Panc1 (cell line): ENCODE results near the gene POLE. TPM values are rescaled to one million over a fixed set of nuclear protein-coding genes. Genes with fewer than 3 reads are reported as not detected.
A peak's percentile ranks its signal among the peaks of the same experiment; 100 is the strongest.

Experiments
- ATAC-seq: fragments of 200-7000 bp; cut with Tn5 transposase; 2 replicates; pipeline ENCODE4 v1.9.1; 2020; ENCODE audit warnings: mild to moderate bottlenecking, moderate library complexity
- BruUV-seq: library from RNA; stranded (reverse); fragments of 400-500 nt; replicated peaks from 2 replicates; lab custom pipeline; 2021; lab: Mats Ljungman, UMichigan
- CTCF ChIA-PET: fragments of 300-600 bp; sonication (Branson Sonifier 250); formaldehyde crosslinking; loops from one replicate; lab custom pipeline; 2022; ENCODE audit warnings: antibody characterized with exemption; lab: Charles Lee
- POLR2A ChIA-PET: fragments of 300-600 bp; sonication (Branson Sonifier 250); formaldehyde crosslinking; loops from one replicate; lab custom pipeline; 2022; ENCODE audit warnings: antibody characterized with exemption; lab: Charles Lee
- DNase-seq: peaks from one replicate; pipeline ENCODE4 v3.0.0-alpha.2; 2010; ENCODE audit warnings: low read depth, low spot score
- H3K27ac ChIP-seq: 2 replicates; pipeline ENCODE4 v1.5.1; 2011; ENCODE audit warnings: mild to moderate bottlenecking, low read length, inconsistent platforms
- H3K27me3 ChIP-seq: fragments of 200-500 bp; sonication (Bioruptor generic); 2 replicates; pipeline ENCODE4 v1.6.0; 2014; ENCODE audit warnings: low read length, inconsistent platforms; ENCODE audit not compliant: control insufficient read depth, insufficient read depth
- H3K36me3 ChIP-seq: fragments of 200-500 bp; sonication (Bioruptor generic); 2 replicates; pipeline ENCODE4 v1.5.1; 2014; ENCODE audit warnings: inconsistent platforms, mild to moderate bottlenecking, low read length, moderate library complexity; ENCODE audit not compliant: control insufficient read depth, insufficient read depth
- H3K4me1 ChIP-seq: 2 replicates; pipeline ENCODE4 v1.5.1; 2011; ENCODE audit warnings: inconsistent platforms, mild to moderate bottlenecking, low read length, moderate library complexity; ENCODE audit not compliant: control insufficient read depth, insufficient read depth
- H3K4me3 ChIP-seq, 2 experiments: 2 replicates each; pipeline ENCODE4 v1.5.1; 2011 to 2012; ENCODE audit warnings: low read depth in 2 of 2, low read length in 2 of 2, mild to moderate bottlenecking in 2 of 2, inconsistent platforms in 1 of 2, moderate library complexity in 1 of 2
- H3K9me3 ChIP-seq: fragments of 200-500 bp; sonication (Bioruptor generic); 2 replicates; pipeline ENCODE4 v1.5.1; 2014; ENCODE audit warnings: low read depth, mild to moderate bottlenecking, inconsistent platforms, low read length, moderate library complexity; ENCODE audit not compliant: control insufficient read depth, insufficient read depth
- POLR2AphosphoS5 ChIP-seq: IDR thresholded peaks from 2 replicates; pipeline ENCODE4 v1.6.1; 2012; ENCODE audit warnings: mild to moderate bottlenecking, low read depth, low read length, moderate library complexity
- SIN3A ChIP-seq: IDR thresholded peaks from 2 replicates; pipeline ENCODE4 v1.6.1; 2012; ENCODE audit warnings: low read depth, mild to moderate bottlenecking, low read length, moderate library complexity, borderline replicate concordance; ENCODE audit not compliant: insufficient read depth
- TCF7L2 ChIP-seq: IDR thresholded peaks from 2 replicates; pipeline ENCODE4 v1.6.1; 2011; ENCODE audit warnings: mild to moderate bottlenecking, low read depth, low read length, inconsistent platforms
- in situ Hi-C: cut with HindIII; loops from 2 replicates; pipeline ENCODE4 v1.10.0; 2016; ENCODE audit warnings: low sequenced_read_pairs, low pct_unique_long_range_greater_than_20kb
- intact Hi-C: fragments of 100-400 bp; cut with micrococcal nuclease; formaldehyde crosslinking; loops from one replicate; pipeline ENCODE4 v1.10.0; 2022; ENCODE audit not compliant: unreplicated experiment
- total RNA-seq: library from RNA; stranded (reverse); gene quantifications from one replicate; pipeline ENCODE4 v1.2.1, GENCODE V29; 2021; ENCODE audit not compliant: unreplicated experiment
- TF ChIP-seq, protein P1 (sequence below), 2 experiments: IDR thresholded peaks; 2 replicates each; pipeline ENCODE4 v1.6.1; 2011 to 2012; ENCODE audit warnings: low read depth in 2 of 2, control low read depth in 1 of 2, low read length in 1 of 2, mild to moderate bottlenecking in 1 of 2, moderate library complexity in 1 of 2; ENCODE audit not compliant: insufficient read depth in 1 of 2
- TF ChIP-seq, protein P2 (sequence below): fragments of 450-650 bp; IDR thresholded peaks from 2 replicates; pipeline ENCODE4 v1.5.1; 2017; ENCODE audit warnings: mild to moderate bottlenecking

The POLE gene
- total RNA-seq, 1 experiment from 2014 or later, result 112 TPM

DNA sequence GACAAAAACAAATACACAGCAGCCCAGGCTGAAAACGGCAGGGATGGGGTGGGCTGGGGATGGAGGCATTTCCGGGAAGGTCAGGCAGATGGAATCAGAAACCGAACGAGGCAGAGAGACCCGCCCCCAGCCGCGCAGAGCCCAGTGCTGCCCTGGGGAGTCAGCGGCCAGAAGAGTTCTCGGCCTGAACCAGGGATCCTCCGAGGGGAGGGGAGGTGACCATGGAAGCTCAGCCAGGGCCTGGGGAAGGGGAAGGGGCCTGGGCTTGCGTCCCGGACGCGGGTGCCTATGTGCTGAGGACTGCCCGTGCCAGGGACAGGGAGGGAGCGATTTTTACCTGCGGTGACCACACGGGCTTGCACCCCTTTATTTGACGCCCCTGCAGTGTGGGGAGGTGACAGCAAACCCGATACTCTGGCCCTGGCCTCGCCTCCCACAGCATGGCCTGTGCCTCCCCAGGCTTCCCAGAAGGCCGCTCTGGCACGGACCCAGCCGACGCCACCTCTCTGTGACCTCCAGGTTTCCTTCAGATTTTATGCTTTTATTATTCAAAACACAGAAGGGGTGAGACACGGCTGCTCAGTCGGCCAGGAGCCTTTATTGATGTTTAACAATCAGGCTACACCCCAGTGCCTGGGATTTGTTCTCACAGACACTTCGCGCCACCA is 84.4 kb downstream of the POLE start:
- H3K9me3 ChIP-seq, result no peaks in the 10 kb centered on the region
- BruUV-seq, result no TSS peak
- intact Hi-C loops, result no loop called here
- no peaks in the 10 kb centered on the region for H3K27me3 ChIP-seq
- H3K36me3 ChIP-seq, result no peaks in the 10 kb centered on the region
- ATAC-seq (no peak), DNase-seq (no peak)
- TF ChIP-seq, protein P1, sequence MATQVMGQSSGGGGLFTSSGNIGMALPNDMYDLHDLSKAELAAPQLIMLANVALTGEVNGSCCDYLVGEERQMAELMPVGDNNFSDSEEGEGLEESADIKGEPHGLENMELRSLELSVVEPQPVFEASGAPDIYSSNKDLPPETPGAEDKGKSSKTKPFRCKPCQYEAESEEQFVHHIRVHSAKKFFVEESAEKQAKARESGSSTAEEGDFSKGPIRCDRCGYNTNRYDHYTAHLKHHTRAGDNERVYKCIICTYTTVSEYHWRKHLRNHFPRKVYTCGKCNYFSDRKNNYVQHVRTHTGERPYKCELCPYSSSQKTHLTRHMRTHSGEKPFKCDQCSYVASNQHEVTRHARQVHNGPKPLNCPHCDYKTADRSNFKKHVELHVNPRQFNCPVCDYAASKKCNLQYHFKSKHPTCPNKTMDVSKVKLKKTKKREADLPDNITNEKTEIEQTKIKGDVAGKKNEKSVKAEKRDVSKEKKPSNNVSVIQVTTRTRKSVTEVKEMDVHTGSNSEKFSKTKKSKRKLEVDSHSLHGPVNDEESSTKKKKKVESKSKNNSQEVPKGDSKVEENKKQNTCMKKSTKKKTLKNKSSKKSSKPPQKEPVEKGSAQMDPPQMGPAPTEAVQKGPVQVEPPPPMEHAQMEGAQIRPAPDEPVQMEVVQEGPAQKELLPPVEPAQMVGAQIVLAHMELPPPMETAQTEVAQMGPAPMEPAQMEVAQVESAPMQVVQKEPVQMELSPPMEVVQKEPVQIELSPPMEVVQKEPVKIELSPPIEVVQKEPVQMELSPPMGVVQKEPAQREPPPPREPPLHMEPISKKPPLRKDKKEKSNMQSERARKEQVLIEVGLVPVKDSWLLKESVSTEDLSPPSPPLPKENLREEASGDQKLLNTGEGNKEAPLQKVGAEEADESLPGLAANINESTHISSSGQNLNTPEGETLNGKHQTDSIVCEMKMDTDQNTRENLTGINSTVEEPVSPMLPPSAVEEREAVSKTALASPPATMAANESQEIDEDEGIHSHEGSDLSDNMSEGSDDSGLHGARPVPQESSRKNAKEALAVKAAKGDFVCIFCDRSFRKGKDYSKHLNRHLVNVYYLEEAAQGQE (IDR thresholded peaks at IDR 0.05; ENCODE audit: insufficient read depth in 1 of 2, low read depth in 2 of 2, low read length in 1 of 2), result no peak
- TF ChIP-seq TCF7L2 (no peak), POLR2AphosphoS5 (no peak), SIN3A (no peak)
- TF ChIP-seq, protein P2, sequence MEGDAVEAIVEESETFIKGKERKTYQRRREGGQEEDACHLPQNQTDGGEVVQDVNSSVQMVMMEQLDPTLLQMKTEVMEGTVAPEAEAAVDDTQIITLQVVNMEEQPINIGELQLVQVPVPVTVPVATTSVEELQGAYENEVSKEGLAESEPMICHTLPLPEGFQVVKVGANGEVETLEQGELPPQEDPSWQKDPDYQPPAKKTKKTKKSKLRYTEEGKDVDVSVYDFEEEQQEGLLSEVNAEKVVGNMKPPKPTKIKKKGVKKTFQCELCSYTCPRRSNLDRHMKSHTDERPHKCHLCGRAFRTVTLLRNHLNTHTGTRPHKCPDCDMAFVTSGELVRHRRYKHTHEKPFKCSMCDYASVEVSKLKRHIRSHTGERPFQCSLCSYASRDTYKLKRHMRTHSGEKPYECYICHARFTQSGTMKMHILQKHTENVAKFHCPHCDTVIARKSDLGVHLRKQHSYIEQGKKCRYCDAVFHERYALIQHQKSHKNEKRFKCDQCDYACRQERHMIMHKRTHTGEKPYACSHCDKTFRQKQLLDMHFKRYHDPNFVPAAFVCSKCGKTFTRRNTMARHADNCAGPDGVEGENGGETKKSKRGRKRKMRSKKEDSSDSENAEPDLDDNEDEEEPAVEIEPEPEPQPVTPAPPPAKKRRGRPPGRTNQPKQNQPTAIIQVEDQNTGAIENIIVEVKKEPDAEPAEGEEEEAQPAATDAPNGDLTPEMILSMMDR, result no peak
- H3K4me3 ChIP-seq, result no peak overlapping the region
- peaks cover 15% of the 10 kb centered on the region for H3K4me1 ChIP-seq
- ChIA-PET POLR2A (interaction anchor here (0.6 kb wide), 1 partner anchor 11 kb away, joined by 3 read pairs; no protein-coding TSS in a partner anchor), CTCF (no interaction called here)
- H3K27ac ChIP-seq, result no peak overlapping the region; the same call in 1 of the 2 replicates
- in situ Hi-C loops, result no loop called here

DNA sequence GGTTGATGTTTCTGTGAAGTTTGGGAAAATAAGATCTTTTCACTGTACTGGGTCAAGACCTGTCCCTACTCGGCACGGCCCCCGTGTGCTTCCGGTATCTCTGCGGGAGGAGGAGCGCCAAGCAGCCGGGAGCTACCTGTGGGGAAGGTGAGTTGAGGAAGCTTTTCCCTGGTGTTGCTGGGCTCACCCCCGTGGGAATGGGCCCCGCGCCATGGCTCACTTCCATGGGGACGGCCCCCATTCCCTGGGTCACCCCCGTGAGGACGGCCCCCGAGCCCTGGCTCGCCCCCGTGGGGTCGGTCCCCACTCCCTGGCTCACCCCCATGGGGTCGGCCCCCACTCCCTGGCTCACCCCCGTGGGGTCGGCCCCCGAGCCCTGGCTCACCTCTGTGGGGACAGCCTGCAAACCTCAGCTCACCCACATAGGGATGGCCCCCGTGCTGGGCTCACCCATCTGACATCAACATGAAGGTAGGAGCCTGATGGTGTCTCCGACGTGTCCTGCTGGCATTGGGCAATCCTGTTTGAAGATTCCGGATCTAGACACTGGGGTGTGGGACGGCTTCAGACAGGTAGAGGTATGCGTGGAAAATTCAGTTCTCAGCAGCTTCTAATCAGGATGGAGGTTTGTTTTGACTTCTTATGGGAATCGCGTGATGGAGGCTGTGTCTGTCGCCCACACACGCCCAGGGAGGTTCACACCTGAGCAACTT is 85.8 kb downstream of the POLE start:
- no peaks in the 10 kb centered on the region for H3K9me3 ChIP-seq
- BruUV-seq, result no TSS peak
- H3K4me1 ChIP-seq, result peaks cover 4% of the 10 kb centered on the region
- H3K27me3 ChIP-seq, result no peaks in the 10 kb centered on the region
- no peaks in the 10 kb centered on the region for H3K36me3 ChIP-seq
- ATAC-seq (no peak), DNase-seq (no peak)
- in situ Hi-C loops, result no loop called here
- no peak for TF ChIP-seq SIN3A
- TF ChIP-seq, protein P1 (IDR thresholded peaks at IDR 0.05; ENCODE audit: insufficient read depth in 1 of 2, low read depth in 2 of 2, low read length in 1 of 2), result no peak
- TF ChIP-seq, protein P2, result no peak
- no peak for TF ChIP-seq TCF7L2
- TF ChIP-seq POLR2AphosphoS5, result no peak
- POLR2A ChIA-PET, result no interaction called here
- no peak overlapping the region for H3K4me3 ChIP-seq
- CTCF ChIA-PET, result interaction anchor here (0.8 kb wide), 1 partner anchor 14 kb away, joined by 3 read pairs; no protein-coding TSS in a partner anchor
- H3K27ac ChIP-seq, result 0 out of 2 replicates have a peak overlapping the region, but pooled peaks have one; percentile 59
- intact Hi-C loops, result no loop called here
